Putamen (tissue), 1 donor: ENCODE data around the gene ZRANB3.
"Not testable (repeated sequence)": the region's sequence is repeated elsewhere in the genome, so short reads cannot be mapped to it uniquely, and the experiment has no call there.

ENCODE experiments used
- DNase-seq: peaks from one replicate; pipeline ENCODE4 v3.0.0-alpha.2; 2016; ENCODE audit warnings: low spot score

The ZRANB3 gene

GRCh38 chr2:135530313-135531230 lies at the start of gene ZRANB3:
Gene ZRANB3, minus strand, starts transcription at chr2:135531218.
- DNase-seq: peak; percentile 98

GRCh38 chr2:135573620-135574019 lies 42.6 kb upstream of the ZRANB3 start:
- DNase-seq: no peak

- no peak for DNase-seq
These were observed 39.9 kb upstream of the ZRANB3 start for GRCh38 chr2:135570884-135571283.

GRCh38 chr2:135563793-135564192 lies 32.8 kb upstream of the ZRANB3 start:
- no peak for DNase-seq

- DNase-seq: no peak
These were observed 30.9 kb upstream of the ZRANB3 start for GRCh38 chr2:135561925-135562324.

GRCh38 chr2:135557530-135557929 lies 26.5 kb upstream of the ZRANB3 start:
- DNase-seq: no peak

- DNase-seq: no peak
These were observed 24.3 kb upstream of the ZRANB3 start for GRCh38 chr2:135555311-135555710.

- DNase-seq: no peak
These were observed 21.9 kb upstream of the ZRANB3 start for GRCh38 chr2:135552887-135553286.

- no peak for DNase-seq
These were observed 20.3 kb upstream of the ZRANB3 start for GRCh38 chr2:135551356-135551755.

GRCh38 chr2:135547311-135547710 lies 16.3 kb upstream of the ZRANB3 start:
- no peak for DNase-seq

- no peak for DNase-seq
These were observed 15.4 kb upstream of the ZRANB3 start for GRCh38 chr2:135546436-135546835.

- DNase-seq: not testable (repeated sequence)
These were observed 2.5 kb upstream of the ZRANB3 start for GRCh38 chr2:135533545-135533944.

- DNase-seq: no peak
These were observed 1.6 kb upstream of the ZRANB3 start for GRCh38 chr2:135532581-135532980.

- DNase-seq: peak; percentile 100
These were observed 496 bp upstream of the ZRANB3 start, which contains the start of gene R3HDM1 for GRCh38 chr2:135531231-135532197. Gene R3HDM1, plus strand, starts transcription at chr2:135531484. Its CDS starts 73,362 bp downstream, at chr2:135604846.

GRCh38 chr2:135528006-135528405 lies 3.0 kb downstream of the ZRANB3 start:
- DNase-seq: no peak

- DNase-seq: no peak
These were observed 5.2 kb downstream of the ZRANB3 start for GRCh38 chr2:135525786-135526185.

- no peak for DNase-seq
These were observed 18.9 kb downstream of the ZRANB3 start for GRCh38 chr2:135512099-135512498.

GRCh38 chr2:135510577-135510976 lies 20.4 kb downstream of the ZRANB3 start:
- DNase-seq: no peak

- DNase-seq: no peak
These were observed 26.2 kb downstream of the ZRANB3 start for GRCh38 chr2:135504811-135505210.

- DNase-seq: not testable (repeated sequence)
These were observed 32.4 kb downstream of the ZRANB3 start for GRCh38 chr2:135498588-135498987.

GRCh38 chr2:135494917-135495316 lies 36.1 kb downstream of the ZRANB3 start:
- no peak for DNase-seq

- DNase-seq: no peak
These were observed 36.5 kb downstream of the ZRANB3 start for GRCh38 chr2:135494503-135494902.
